ENCODE results near the gene ITPK1.

DNA sequence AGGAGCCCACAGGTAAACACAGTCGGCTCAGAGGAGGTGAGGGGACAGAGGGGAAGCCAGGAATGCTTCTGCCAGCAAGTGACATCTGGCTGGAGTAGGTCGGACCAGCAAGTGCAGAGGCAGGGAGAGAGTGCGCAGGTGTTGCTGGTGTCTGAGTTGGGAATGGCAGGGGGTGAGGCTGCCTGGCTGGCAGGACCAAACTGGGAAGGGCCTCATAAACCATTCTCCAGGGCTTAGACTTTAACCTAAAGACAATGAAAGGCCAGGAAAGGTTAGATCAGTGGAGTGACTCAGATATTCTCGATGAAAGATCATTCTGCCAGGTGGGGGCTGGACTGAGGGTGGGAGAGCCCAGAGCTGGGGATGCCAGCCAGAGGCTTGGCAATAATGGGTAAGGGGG lies 66.4 kb downstream of the ITPK1 start:
- TF ChIP-seq POLR2A (IDR thresholded peaks at IDR 0.05; ENCODE audit: low read length) (no peak), RAD21 (conservative IDR thresholded peaks at IDR 0.05 in 1 of 2, IDR thresholded peaks at IDR 0.05 in 1 of 2) (no peak), JUN (IDR thresholded peaks at IDR 0.05) (no peak), SMC3 (IDR thresholded peaks at IDR 0.05) (no peak)
- TF ChIP-seq, protein P1, sequence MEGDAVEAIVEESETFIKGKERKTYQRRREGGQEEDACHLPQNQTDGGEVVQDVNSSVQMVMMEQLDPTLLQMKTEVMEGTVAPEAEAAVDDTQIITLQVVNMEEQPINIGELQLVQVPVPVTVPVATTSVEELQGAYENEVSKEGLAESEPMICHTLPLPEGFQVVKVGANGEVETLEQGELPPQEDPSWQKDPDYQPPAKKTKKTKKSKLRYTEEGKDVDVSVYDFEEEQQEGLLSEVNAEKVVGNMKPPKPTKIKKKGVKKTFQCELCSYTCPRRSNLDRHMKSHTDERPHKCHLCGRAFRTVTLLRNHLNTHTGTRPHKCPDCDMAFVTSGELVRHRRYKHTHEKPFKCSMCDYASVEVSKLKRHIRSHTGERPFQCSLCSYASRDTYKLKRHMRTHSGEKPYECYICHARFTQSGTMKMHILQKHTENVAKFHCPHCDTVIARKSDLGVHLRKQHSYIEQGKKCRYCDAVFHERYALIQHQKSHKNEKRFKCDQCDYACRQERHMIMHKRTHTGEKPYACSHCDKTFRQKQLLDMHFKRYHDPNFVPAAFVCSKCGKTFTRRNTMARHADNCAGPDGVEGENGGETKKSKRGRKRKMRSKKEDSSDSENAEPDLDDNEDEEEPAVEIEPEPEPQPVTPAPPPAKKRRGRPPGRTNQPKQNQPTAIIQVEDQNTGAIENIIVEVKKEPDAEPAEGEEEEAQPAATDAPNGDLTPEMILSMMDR (IDR thresholded peaks at IDR 0.05), result no peak
- TF ChIP-seq, protein P2, sequence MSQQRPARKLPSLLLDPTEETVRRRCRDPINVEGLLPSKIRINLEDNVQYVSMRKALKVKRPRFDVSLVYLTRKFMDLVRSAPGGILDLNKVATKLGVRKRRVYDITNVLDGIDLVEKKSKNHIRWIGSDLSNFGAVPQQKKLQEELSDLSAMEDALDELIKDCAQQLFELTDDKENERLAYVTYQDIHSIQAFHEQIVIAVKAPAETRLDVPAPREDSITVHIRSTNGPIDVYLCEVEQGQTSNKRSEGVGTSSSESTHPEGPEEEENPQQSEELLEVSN (IDR thresholded peaks at IDR 0.05; ENCODE audit: borderline replicate concordance, low read depth), result no peak
